ENCODE measurements around the gene HECTD2.

HECTD2 gene

GRCh38 chr10:91415816-91416215 lies 5.7 kb downstream of the HECTD2 start:
- DNase-seq (ENCODE audit: low read depth, low spot score): no peak
- TF ChIP-seq, protein P1, sequence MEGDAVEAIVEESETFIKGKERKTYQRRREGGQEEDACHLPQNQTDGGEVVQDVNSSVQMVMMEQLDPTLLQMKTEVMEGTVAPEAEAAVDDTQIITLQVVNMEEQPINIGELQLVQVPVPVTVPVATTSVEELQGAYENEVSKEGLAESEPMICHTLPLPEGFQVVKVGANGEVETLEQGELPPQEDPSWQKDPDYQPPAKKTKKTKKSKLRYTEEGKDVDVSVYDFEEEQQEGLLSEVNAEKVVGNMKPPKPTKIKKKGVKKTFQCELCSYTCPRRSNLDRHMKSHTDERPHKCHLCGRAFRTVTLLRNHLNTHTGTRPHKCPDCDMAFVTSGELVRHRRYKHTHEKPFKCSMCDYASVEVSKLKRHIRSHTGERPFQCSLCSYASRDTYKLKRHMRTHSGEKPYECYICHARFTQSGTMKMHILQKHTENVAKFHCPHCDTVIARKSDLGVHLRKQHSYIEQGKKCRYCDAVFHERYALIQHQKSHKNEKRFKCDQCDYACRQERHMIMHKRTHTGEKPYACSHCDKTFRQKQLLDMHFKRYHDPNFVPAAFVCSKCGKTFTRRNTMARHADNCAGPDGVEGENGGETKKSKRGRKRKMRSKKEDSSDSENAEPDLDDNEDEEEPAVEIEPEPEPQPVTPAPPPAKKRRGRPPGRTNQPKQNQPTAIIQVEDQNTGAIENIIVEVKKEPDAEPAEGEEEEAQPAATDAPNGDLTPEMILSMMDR (IDR thresholded peaks at IDR 0.05; ENCODE audit: low read depth, low read length): no peak
- in situ Hi-C loops (cut with HindIII; ENCODE audit: low sequenced_read_pairs): no loop called here
- no peak overlapping the region for H3K4me3 ChIP-seq (ENCODE audit: low read depth, low read length)

DNA sequence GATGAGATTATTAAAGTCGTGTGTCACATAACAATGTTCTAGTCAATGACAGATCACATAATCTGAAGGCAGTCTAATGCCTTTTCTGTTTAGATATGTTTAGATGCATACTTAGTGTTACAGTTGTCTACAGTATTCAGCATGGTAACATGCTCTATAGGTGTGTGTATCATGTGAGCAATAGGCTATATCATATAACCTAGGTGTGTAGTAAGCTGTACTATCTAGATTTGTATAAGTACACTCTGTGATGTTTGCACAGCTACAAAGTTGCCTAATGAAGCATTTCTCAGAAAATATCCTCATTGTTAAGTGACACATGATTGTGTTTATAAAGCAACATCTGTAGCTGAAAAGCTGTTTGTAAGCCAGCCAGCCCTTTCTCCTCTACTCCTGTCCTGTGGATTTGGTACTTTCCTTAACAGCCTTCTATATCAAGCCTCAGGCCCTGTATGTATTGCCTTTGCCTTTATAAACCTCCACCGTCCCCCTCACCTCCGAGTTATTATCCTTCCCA lies 6.3 kb downstream of the HECTD2 start:
- DNase-seq (ENCODE audit: low read depth, low spot score): no peak
- H3K4me3 ChIP-seq (ENCODE audit: low read depth, low read length): no peak overlapping the region
- in situ Hi-C loops (cut with HindIII; ENCODE audit: low sequenced_read_pairs): no loop called here
- TF ChIP-seq, protein P1 (IDR thresholded peaks at IDR 0.05; ENCODE audit: low read depth, low read length): no peak

DNA sequence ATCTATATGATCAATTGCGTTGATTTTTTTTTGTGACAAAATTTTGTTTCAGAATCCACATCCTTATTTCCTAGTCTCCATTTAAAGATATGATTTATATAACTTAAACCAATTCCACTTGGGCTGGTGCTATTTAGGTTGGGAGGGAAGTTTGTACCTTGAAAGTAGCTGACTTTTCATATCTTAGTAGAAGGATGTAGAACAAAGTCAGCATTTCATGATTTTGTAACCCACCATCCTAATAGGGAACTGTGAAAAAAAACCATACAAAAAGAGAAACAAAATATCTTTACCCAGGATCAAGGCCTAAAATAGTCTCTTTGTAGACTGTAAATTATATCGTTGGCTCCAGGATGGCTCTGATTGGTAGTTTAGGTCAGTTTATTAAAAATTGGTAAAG lies 8.3 kb downstream of the HECTD2 start:
- TF ChIP-seq, protein P1 (IDR thresholded peaks at IDR 0.05; ENCODE audit: low read depth, low read length): no peak
- DNase-seq (ENCODE audit: low read depth, low spot score): no peak
- no peak overlapping the region for H3K4me3 ChIP-seq (ENCODE audit: low read depth, low read length)
- in situ Hi-C loops (cut with HindIII; ENCODE audit: low sequenced_read_pairs): no loop called here

DNA sequence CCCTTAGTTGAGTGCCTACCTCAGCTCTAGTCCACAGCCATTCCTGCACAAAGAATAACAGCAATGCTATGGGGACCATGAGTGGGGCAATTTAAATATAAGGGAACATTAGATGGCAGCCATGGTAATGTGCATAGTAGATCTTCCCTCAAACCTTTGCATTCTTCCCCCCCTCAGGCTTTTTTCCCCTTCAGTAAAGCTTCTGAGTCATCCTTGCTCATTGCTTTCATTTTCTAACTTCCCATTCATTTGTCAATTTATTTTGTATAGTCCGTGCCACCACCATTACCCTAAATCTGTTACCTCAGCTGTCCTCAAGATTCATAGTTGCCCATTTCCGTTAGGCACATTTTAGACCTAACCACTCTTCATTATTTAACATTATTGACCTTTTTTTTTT lies 10.7 kb downstream of the HECTD2 start:
- peak; percentile 60 for DNase-seq (ENCODE audit: low read depth, low spot score)
- TF ChIP-seq, protein P1 (IDR thresholded peaks at IDR 0.05; ENCODE audit: low read depth, low read length): no peak
- no peak overlapping the region for H3K4me3 ChIP-seq (ENCODE audit: low read depth, low read length)
- in situ Hi-C loops (cut with HindIII; ENCODE audit: low sequenced_read_pairs): no loop called here

DNA sequence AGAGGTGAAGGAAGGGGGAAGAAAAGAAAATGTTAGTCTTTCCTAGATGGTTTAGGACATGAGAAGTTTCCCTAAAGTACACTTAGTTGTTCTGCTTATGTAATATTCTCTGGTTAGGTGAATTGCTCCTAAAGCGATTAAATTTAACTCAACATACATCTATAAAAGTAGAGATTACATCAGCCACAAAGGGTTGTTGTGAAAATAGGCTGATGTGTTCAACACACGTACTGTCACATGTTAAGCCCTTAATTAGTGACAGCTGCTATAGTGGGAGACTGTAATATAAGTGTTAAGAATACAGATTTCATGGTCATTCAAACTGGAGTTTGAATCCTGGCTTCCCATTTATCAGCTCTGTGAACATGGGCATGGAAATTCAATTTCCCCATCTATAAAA lies 12.8 kb downstream of the HECTD2 start:
- in situ Hi-C loops (cut with HindIII; ENCODE audit: low sequenced_read_pairs): no loop called here
- H3K4me3 ChIP-seq (ENCODE audit: low read depth, low read length): no peak overlapping the region
- DNase-seq (ENCODE audit: low read depth, low spot score): no peak
- TF ChIP-seq, protein P1 (IDR thresholded peaks at IDR 0.05; ENCODE audit: low read depth, low read length): no peak

- TF ChIP-seq, protein P1 (IDR thresholded peaks at IDR 0.05; ENCODE audit: low read depth, low read length): no peak
- DNase-seq (ENCODE audit: low read depth, low spot score): peak; percentile 25
- in situ Hi-C loops (cut with HindIII; ENCODE audit: low sequenced_read_pairs): no loop called here
- no peak overlapping the region for H3K4me3 ChIP-seq (ENCODE audit: low read depth, low read length)
Measured at GRCh38 chr10:91424016-91424415, 13.9 kb downstream of the HECTD2 start.

DNA sequence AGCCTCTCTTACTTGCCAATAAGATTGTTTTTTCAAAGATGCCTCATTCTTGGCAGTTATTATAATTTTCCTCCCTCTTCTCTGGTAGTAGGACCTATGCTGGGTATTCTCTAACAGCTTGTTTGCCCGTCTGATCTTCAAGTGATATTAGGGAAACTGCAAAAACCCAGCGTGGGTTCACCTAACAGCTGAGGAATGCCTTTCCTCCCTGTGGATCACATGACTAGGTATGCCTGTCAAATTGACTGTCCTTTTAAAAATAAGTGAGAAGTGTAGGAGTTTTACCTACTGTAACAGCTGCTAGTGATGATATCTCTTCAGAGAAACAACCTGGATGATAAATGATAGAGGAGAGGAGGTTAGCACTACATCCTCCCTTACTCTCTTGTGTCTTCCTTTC lies 22.0 kb downstream of the HECTD2 start:
- in situ Hi-C loops (cut with HindIII; ENCODE audit: low sequenced_read_pairs): no loop called here
- DNase-seq (ENCODE audit: low read depth, low spot score): no peak
- no peak overlapping the region for H3K4me3 ChIP-seq (ENCODE audit: low read depth, low read length)
- TF ChIP-seq, protein P1 (IDR thresholded peaks at IDR 0.05; ENCODE audit: low read depth, low read length): no peak
